Uterine smooth muscle cell (primary cell): ENCODE data around the gene ADD1. TPM values are rescaled to one million over a fixed set of nuclear protein-coding genes. Genes with fewer than 3 reads are reported as not detected.

Experiments used
- total RNA-seq: library from RNA; depleted of rRNA; stranded (reverse); fragments of >200 nt; gene quantifications from 2 replicates; pipeline ENCODE4 v1.2.3, GENCODE V29; 2014

Gene ADD1, protein sequence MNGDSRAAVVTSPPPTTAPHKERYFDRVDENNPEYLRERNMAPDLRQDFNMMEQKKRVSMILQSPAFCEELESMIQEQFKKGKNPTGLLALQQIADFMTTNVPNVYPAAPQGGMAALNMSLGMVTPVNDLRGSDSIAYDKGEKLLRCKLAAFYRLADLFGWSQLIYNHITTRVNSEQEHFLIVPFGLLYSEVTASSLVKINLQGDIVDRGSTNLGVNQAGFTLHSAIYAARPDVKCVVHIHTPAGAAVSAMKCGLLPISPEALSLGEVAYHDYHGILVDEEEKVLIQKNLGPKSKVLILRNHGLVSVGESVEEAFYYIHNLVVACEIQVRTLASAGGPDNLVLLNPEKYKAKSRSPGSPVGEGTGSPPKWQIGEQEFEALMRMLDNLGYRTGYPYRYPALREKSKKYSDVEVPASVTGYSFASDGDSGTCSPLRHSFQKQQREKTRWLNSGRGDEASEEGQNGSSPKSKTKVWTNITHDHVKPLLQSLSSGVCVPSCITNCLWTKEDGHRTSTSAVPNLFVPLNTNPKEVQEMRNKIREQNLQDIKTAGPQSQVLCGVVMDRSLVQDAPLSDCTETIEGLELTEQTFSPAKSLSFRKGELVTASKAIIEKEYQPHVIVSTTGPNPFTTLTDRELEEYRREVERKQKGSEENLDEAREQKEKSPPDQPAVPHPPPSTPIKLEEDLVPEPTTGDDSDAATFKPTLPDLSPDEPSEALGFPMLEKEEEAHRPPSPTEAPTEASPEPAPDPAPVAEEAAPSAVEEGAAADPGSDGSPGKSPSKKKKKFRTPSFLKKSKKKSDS
- total RNA-seq: 142 and 145 TPM in 2 replicates

DNA sequence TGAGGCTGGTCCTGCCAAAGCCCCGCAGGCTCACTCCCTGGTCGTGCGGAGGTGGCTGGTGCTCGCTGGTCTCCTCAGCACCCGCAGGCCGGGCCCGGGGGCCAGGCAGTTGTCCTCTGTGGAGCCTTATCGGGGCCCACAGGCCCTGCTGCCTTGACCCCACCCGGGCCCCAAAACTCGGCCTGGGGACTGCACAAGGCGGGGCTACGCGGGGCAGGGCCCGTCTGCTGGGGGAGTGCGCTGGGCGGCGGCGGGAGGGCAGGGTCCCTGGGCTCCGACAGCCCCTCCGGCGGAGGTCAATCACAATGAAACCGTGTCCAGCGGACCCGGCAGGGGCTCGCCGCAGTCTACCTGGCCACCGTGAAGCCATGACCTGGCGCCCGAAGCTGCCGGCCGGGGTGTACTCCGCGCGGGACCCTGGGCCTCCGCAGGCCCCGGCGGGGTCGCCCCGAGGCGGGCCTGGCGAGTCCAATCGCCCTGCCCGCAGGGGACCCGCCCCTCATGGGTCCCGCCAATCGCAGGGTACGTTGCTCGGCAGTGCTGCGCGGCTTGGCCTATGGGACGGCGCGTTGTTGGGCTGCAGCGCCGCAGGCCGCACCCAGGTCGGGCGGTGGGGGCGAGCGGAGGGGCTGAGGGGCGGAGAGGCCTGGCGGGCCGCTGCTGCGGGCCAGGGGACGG is at the start of gene ADD1:
TSS of gene ADD1 (plus strand) at position 582 of the 678 bp plus-strand sequence. CDS start 32,072 bp downstream, outside the sequence.

DNA sequence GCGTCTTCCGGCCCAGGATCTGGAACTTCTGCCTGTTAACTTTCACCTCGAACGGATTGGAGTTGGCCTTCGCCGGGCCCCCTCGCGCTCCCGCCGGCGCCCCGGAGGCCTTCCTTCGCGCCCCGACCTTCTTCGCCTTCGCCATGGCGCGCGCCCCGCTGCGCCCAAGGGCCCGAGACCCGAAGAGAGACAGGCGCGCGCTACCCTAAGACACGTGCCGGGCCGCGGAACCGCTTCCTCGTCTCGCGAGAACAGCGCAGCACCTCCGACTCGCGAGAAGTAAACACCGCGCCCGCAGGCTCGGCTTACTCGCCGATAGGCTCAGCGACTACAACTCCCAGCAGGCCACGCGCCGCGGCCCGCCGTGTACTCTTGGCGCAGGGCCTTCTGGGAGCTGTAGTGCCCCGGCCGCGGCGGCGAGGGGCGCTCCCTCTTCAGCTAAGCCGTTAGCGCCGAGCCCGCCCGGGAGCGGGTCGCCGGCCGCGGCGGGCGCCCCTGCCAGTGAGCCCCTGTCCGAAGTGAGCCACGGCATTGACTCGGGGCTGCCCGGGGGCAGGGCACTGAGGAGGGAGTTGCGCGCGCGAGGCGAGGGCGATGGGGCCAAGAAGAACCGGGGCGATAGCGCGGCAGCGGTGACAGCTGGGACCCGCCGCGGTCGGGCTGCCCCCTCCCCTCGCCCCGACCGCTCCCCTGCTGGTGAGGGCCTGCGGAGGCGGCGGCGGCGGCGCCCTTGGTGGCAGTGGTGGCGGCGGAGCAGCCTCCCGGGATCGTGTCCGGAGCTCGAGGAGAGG is 119.7 kb downstream of the ADD1 start, which contains the start of the genes GRK4 and NOP14:
TSS of gene GRK4 (plus strand) at position 397 of the 791 bp plus-strand sequence. CDS start 500 bp downstream, outside the sequence.
TSS of gene NOP14 (minus strand) at position 232 of the 791 bp plus-strand sequence. CDS start at position 145, 87 bp downstream.

Other genes with a start within 250 kb of the ADD1 start
- 54.7 and 59.9 TPM in 2 replicates for gene TNIP2, start 87.5 kb upstream of the ADD1 start, total RNA-seq
- 8.0 and 11.0 TPM in 2 replicates for gene SH3BP2, start 50.8 kb upstream of the ADD1 start, total RNA-seq
- 26.0 and 33.5 TPM in 2 replicates for gene NOP14, start 119.6 kb downstream of the ADD1 start, total RNA-seq
- gene GRK4, start 119.7 kb downstream of the ADD1 start, total RNA-seq: 4.1 and 4.2 TPM in 2 replicates
- gene HTT-AS, start 230.7 kb downstream of the ADD1 start, total RNA-seq: not detected in 2 replicates
- 42.7 and 61.6 TPM in 2 replicates for gene HTT, start 230.8 kb downstream of the ADD1 start, total RNA-seq